Breast epithelium (tissue), 4 donors: ENCODE measurements around the gene AARS2. TPM values are rescaled to one million over a fixed set of nuclear protein-coding genes. Genes with fewer than 3 reads are reported as not detected.

ENCODE experiments used
- DNase-seq, 2 donors: peaks; one replicate each; pipeline ENCODE4 v3.0.0-alpha.2; 2019; ENCODE audit warnings: low spot score in 2 of 2
- H3K27ac ChIP-seq, 2 donors: fragments of 200-600 bp; sonication (generic) in 1 of 2; one replicate each; pipeline ENCODE4 v1.5.1; 2016 to 2019; ENCODE audit warnings: mild to moderate bottlenecking in 1 of 2
- H3K27me3 ChIP-seq, 2 donors: fragments of 200-600 bp; sonication (generic) in 1 of 2; one replicate each; pipeline versions ENCODE4 v1.5.1 to v1.6.0; 2017 to 2019; ENCODE audit warnings: control low read depth in 1 of 2, mild to moderate bottlenecking in 1 of 2
- H3K36me3 ChIP-seq: fragments of 200-600 bp; one replicate; pipeline ENCODE4 v1.5.1; 2019
- H3K4me1 ChIP-seq, 2 donors: fragments of 200-600 bp; sonication (generic); one replicate each; pipeline ENCODE4 v1.5.1; 2016 to 2019; ENCODE audit warnings: control low read depth in 1 of 2
- H3K4me3 ChIP-seq, 3 donors: fragments of 200-600 bp; sonication (generic); 1 replicate in 2 of 3; 2 replicates in 1 of 3; pipeline ENCODE4 v1.5.1; 2016 to 2019; ENCODE audit warnings: mild to moderate bottlenecking in 3 of 3, moderate library complexity in 2 of 3
- H3K9me3 ChIP-seq, 2 donors: fragments of 200-600 bp; sonication (generic) in 1 of 2; one replicate each; pipeline ENCODE4 v1.5.1; 2016 to 2019; ENCODE audit warnings: control low read depth in 1 of 2
- POLR2A ChIP-seq: fragments of 450-650 bp; IDR thresholded peaks from one replicate; pipeline ENCODE4 v1.6.1; 2016; ENCODE audit warnings: antibody characterized with exemption, mild to moderate bottlenecking, moderate library complexity
- POLR2AphosphoS5 ChIP-seq, 3 donors: sonication (generic); formaldehyde crosslinking; IDR thresholded peaks; one replicate each; pipeline ENCODE4 v1.6.1; 2017; ENCODE audit warnings: antibody characterized with exemption in 3 of 3
- intact Hi-C: fragments of 100-400 bp; cut with DNase I; formaldehyde crosslinking; loops from one replicate; pipeline ENCODE4 v1.15.1; 2023; ENCODE audit warnings: low total_unique reads
- total RNA-seq, 3 donors: library from RNA; depleted of rRNA; stranded (reverse); fragments of >200 nt; gene quantifications; one replicate each; pipeline ENCODE4 v1.1.0, GENCODE V29; 2016
- TF ChIP-seq, protein P1 (sequence below), 3 donors: fragments of 450-650 bp; IDR thresholded peaks; one replicate each; pipeline ENCODE4 v1.5.1; 2016 to 2017; ENCODE audit warnings: antibody characterized with exemption in 3 of 3, mild to moderate bottlenecking in 3 of 3, moderate library complexity in 3 of 3

Gene AARS2
- total RNA-seq = 10 to 100 TPM in 2 of 3 donors, 1 to 10 TPM in 1; 6.9 to 16.5 (median 12.8) TPM

DNA sequence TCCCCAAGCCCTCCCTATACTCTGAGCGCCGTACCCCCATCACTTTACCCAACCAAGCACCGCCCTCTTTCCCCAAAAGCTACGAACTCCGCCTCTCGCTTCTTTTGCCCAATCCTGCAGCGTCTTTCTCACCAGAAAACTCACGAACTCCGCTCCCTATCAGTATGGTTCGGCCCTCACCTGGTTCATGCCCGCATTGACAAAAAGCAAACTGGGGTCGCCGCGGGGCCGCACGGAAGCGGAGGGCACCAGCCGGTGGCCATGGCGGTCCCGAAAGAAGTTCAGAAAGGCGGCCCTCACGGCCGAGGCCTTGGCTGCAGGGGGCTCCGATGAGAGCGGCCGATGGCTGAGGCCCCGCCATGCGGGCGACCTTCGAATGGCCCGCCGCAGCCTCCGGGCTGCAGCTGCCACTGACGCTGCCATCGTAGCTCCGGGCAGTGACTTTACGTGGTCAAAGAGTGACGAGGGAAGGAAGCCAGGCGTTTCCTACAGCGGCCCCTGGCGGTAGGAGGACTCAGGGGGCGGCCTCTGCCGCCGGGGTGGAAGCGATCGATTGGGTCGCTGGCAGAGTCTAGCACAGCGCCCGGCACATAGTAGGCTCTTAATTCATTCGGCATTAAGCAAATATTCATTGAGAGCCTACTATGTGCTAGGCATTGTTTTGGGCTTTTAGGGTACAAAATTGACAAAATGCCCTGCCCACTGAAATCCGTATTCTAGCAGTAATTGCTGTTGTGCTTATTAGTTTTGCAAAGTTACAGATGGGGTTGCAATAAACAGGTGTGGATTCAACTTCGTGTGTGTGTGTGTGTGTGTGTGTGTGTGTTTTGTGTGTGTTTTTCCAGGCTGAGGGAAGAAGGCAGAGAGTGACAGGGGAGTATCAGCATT is at the start of gene AARS2:
TSS of gene AARS2 (minus strand) at position 447 of the 888 bp plus-strand sequence. CDS start at position 423, 24 bp downstream.
- peak; percentile 61 to 87 for DNase-seq

GRCh38 chr6:44361947-44362346 is 48.8 kb upstream of the AARS2 start:
- intact Hi-C loops = no loop called here
- Histone ChIP-seq H3K4me3 (no peak overlapping the region), H3K27ac (no peak overlapping the region), H3K4me1 (no peaks in the 10 kb centered on the region), H3K36me3 (no peaks in the 10 kb centered on the region), H3K27me3 (no peaks in the 10 kb centered on the region), H3K9me3 (no peaks in the 10 kb centered on the region)
- TF ChIP-seq POLR2AphosphoS5 (IDR thresholded peaks at IDR 0.05) = no peak
- TF ChIP-seq, protein P1, sequence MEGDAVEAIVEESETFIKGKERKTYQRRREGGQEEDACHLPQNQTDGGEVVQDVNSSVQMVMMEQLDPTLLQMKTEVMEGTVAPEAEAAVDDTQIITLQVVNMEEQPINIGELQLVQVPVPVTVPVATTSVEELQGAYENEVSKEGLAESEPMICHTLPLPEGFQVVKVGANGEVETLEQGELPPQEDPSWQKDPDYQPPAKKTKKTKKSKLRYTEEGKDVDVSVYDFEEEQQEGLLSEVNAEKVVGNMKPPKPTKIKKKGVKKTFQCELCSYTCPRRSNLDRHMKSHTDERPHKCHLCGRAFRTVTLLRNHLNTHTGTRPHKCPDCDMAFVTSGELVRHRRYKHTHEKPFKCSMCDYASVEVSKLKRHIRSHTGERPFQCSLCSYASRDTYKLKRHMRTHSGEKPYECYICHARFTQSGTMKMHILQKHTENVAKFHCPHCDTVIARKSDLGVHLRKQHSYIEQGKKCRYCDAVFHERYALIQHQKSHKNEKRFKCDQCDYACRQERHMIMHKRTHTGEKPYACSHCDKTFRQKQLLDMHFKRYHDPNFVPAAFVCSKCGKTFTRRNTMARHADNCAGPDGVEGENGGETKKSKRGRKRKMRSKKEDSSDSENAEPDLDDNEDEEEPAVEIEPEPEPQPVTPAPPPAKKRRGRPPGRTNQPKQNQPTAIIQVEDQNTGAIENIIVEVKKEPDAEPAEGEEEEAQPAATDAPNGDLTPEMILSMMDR (IDR thresholded peaks at IDR 0.05) = no peak
- no peak for TF ChIP-seq POLR2A
- no peak for DNase-seq

More for the DNA sequence above, at the start of gene AARS2:
- H3K4me1 ChIP-seq = peaks cover 3 to 7% of the 10 kb centered on the region in 2 donors
- H3K9me3 ChIP-seq = no peaks in the 10 kb centered on the region
- peak within 1 kb of the TSS; percentile 88 to 100 (median 95) for H3K4me3 ChIP-seq
- H3K36me3 ChIP-seq = no peaks in the 10 kb centered on the region
- no peaks in the 10 kb centered on the region for H3K27me3 ChIP-seq
- peak; percentile 23 for TF ChIP-seq POLR2A
- TF ChIP-seq POLR2AphosphoS5 (IDR thresholded peaks at IDR 0.05) = peak in 2 of 3 donors; percentile 55 to 62
- TF ChIP-seq, protein P1 (IDR thresholded peaks at IDR 0.05) = peak; percentile 66 to 91 (median 87)
- intact Hi-C loops = no loop called here
- peak within 1 kb of the TSS; percentile 85 to 87 for H3K27ac ChIP-seq

GRCh38 chr6:44359973-44360372 is 46.8 kb upstream of the AARS2 start:
- no peak overlapping the region for H3K4me3 ChIP-seq
- intact Hi-C loops = no loop called here
- no peak for TF ChIP-seq POLR2A
- TF ChIP-seq, protein P1 (IDR thresholded peaks at IDR 0.05) = no peak
- no peak for TF ChIP-seq POLR2AphosphoS5 (IDR thresholded peaks at IDR 0.05)
- no peak for DNase-seq
- H3K27ac ChIP-seq = no peak overlapping the region
- no peaks in the 10 kb centered on the region for H3K27me3 ChIP-seq
- H3K9me3 ChIP-seq = no peaks in the 10 kb centered on the region
- H3K4me1 ChIP-seq = no peaks in the 10 kb centered on the region
- H3K36me3 ChIP-seq = no peaks in the 10 kb centered on the region

DNA sequence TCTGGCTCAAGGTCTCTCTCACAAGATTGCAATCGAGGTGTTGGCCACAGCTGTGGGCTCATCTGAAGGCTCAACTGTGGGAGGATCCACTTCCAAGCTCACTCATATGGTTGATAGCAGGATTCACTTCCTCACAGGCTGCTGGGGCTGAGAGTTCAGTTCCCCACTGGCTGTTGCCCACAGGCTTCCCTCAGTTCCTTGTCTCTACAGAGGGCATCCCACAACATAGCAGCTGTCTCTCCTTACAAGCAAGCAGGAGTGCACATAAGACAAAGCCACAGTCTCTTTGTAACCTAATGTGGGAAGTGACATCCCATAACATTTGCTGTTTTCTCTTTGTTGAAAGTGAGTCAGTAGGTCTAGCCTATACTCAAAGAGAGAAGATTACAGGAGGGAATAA is 43.3 kb upstream of the AARS2 start:
- Histone ChIP-seq H3K4me3 (no peak overlapping the region), H3K9me3 (no peaks in the 10 kb centered on the region), H3K4me1 (no peaks in the 10 kb centered on the region), H3K27me3 (no peaks in the 10 kb centered on the region), H3K36me3 (no peaks in the 10 kb centered on the region), H3K27ac (no peak overlapping the region)
- TF ChIP-seq, protein P1 (IDR thresholded peaks at IDR 0.05) = no peak
- TF ChIP-seq POLR2A (no peak), POLR2AphosphoS5 (IDR thresholded peaks at IDR 0.05) (no peak)
- intact Hi-C loops = no loop called here
- DNase-seq = no peak

- H3K4me1 ChIP-seq = no peaks in the 10 kb centered on the region
- H3K36me3 ChIP-seq = no peaks in the 10 kb centered on the region
- intact Hi-C loops = no loop called here
- no peak for DNase-seq
- H3K27ac ChIP-seq = no peak overlapping the region
- no peaks in the 10 kb centered on the region for H3K27me3 ChIP-seq
- TF ChIP-seq POLR2AphosphoS5 (IDR thresholded peaks at IDR 0.05) (no peak), POLR2A (no peak)
- TF ChIP-seq, protein P1 (IDR thresholded peaks at IDR 0.05) = no peak
- no peaks in the 10 kb centered on the region for H3K9me3 ChIP-seq
- no peak overlapping the region for H3K4me3 ChIP-seq
These were observed 42.5 kb upstream of the AARS2 start for GRCh38 chr6:44355640-44356039.
